ENCODE results near the gene NEGR1. TPM values are rescaled to one million over a fixed set of nuclear protein-coding genes. Genes with fewer than 3 reads are reported as not detected.

NEGR1 gene
- total RNA-seq, 1 donor from 2014 or later = 16.9 TPM

DNA sequence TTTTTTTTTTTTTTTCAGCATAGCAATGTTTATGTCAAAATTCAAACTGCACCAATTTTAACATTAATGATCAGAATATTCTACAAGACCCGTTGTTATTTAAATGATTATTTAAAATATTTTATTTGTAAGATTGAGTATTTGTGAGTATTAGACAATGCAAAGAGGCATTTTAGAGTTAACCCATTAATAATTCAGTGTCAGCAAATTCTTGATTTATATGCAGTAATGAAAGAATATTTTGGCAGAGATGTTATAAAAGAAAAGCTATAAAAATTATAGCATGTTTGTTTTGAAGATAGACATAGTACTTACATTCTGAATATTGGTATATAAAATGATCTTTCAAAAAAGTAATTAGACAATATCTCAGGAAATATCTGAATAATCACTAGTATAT lies 932.0 kb downstream of the NEGR1 start:
- no peak for DNase-seq

Small RNAs within 50 kb of the gene (small RNA-seq; reads per million reads assigned to genes)
- gene AL358453.1 (ENCODE audit: low replicate concordance) = not detected
- gene AL359821.1 (ENCODE audit: low replicate concordance) = not detected

Data from tongue (tissue), 3 donors.